Naive thymus-derived CD4-positive, alpha-beta T cell (primary cell): Measurements from ENCODE around the gene UBXN7. TPM values are rescaled to one million over a fixed set of nuclear protein-coding genes. Genes with fewer than 3 reads are reported as not detected.
A peak's percentile ranks its signal among the peaks of the same experiment; 100 is the strongest.

ENCODE experiments used
- ATAC-seq: fragments of 150-1000 bp; cut with Tn5 transposase; 2 replicates; pipeline ENCODE4 v1.10.0; 2021; ENCODE audit warnings: mild to moderate bottlenecking, moderate library complexity
- CTCF ChIA-PET: fragments of 350-600 bp; sonication (Branson Sonifier 250); formaldehyde crosslinking; loops from one replicate; lab custom pipeline; 2021; ENCODE audit warnings: antibody characterized with exemption; lab: Charles Lee
- POLR2A ChIA-PET: fragments of 350-600 bp; sonication (Branson Sonifier 250); formaldehyde crosslinking; loops from one replicate; lab custom pipeline; 2021; ENCODE audit warnings: antibody characterized with exemption, inconsistent platforms; lab: Charles Lee
- DNase-seq, 9 donors: peaks; one replicate each; pipeline versions ENCODE4 v3.0.0 to v3.0.0-alpha.2; 2020 to 2022; ENCODE audit warnings: mixed read lengths in 1 of 9
- H3K27ac ChIP-seq: one replicate; pipeline ENCODE4 v1.7.0; 2013; ENCODE audit warnings: mild to moderate bottlenecking, low read depth, low read length, moderate library complexity
- H3K27me3 ChIP-seq, 2 donors: one replicate each; pipeline ENCODE4 v1.7.0; 2013; ENCODE audit warnings: low read length in 2 of 2, mild to moderate bottlenecking in 2 of 2, moderate library complexity in 2 of 2; ENCODE audit not compliant: control insufficient read depth in 2 of 2, insufficient read depth in 2 of 2
- H3K36me3 ChIP-seq, 3 experiments: 1 replicate in 2 of 3; 2 replicates in 1 of 3; pipeline ENCODE4 v1.7.0; 2013; ENCODE audit warnings: low read length in 3 of 3, mild to moderate bottlenecking in 3 of 3, moderate library complexity in 1 of 3; ENCODE audit not compliant: insufficient read depth in 3 of 3, control insufficient read depth in 2 of 3
- H3K4me1 ChIP-seq, 2 donors: one replicate each; pipeline ENCODE4 v1.7.0; 2013; ENCODE audit warnings: low read length in 2 of 2, mild to moderate bottlenecking in 2 of 2, moderate library complexity in 1 of 2; ENCODE audit not compliant: control insufficient read depth in 2 of 2, insufficient read depth in 2 of 2
- H3K4me3 ChIP-seq: 2 replicates; pipeline ENCODE4 v1.7.0; 2013; ENCODE audit warnings: mild to moderate bottlenecking, low read length
- H3K9me3 ChIP-seq, 3 experiments: 1 replicate in 2 of 3; 2 replicates in 1 of 3; pipeline ENCODE4 v1.7.0; 2013; ENCODE audit warnings: low read length in 3 of 3; ENCODE audit not compliant: control insufficient read depth in 2 of 3
- H3K27ac Mint-ChIP-seq, 9 donors: one replicate each; pipeline ENCODE4 v1.8.0; 2020 to 2022; ENCODE audit warnings: mixed read lengths in 9 of 9, mild to moderate bottlenecking in 8 of 9, moderate library complexity in 5 of 9, inconsistent platforms in 2 of 9
- H3K27me3 Mint-ChIP-seq, 5 donors: one replicate each; pipeline ENCODE4 v1.8.0; 2021 to 2022; ENCODE audit warnings: mixed read lengths in 5 of 5, mild to moderate bottlenecking in 1 of 5
- H3K36me3 Mint-ChIP-seq, 5 donors: one replicate each; pipeline ENCODE4 v1.8.0; 2020 to 2022; ENCODE audit warnings: mixed read lengths in 5 of 5, mild to moderate bottlenecking in 3 of 5, inconsistent platforms in 1 of 5
- H3K4me1 Mint-ChIP-seq, 7 donors: one replicate each; pipeline ENCODE4 v1.8.0; 2020 to 2022; ENCODE audit warnings: mixed read lengths in 7 of 7, mild to moderate bottlenecking in 3 of 7, inconsistent platforms in 1 of 7
- H3K4me3 Mint-ChIP-seq, 10 donors: one replicate each; pipeline ENCODE4 v1.8.0; 2020 to 2022; ENCODE audit warnings: mild to moderate bottlenecking in 10 of 10, mixed read lengths in 10 of 10, moderate library complexity in 6 of 10, inconsistent platforms in 2 of 10
- H3K9me3 Mint-ChIP-seq, 11 donors: one replicate each; pipeline ENCODE4 v1.8.0; 2020 to 2022; ENCODE audit warnings: mixed read lengths in 11 of 11, mild to moderate bottlenecking in 4 of 11, inconsistent platforms in 1 of 11, moderate library complexity in 1 of 11
- intact Hi-C, 2 donors: fragments of 100-400 bp; cut with micrococcal nuclease; formaldehyde crosslinking; loops; one replicate each; pipeline ENCODE4 v1.15.1; 2023
- polyA plus RNA-seq, 2 donors: library from polyadenylated mRNA; unstranded; fragments of 300-500 nt; fragmentation: Illumina TruSeq; gene quantifications; one replicate each; pipeline ENCODE4 v1.2.3, GENCODE V29; 2021
- total RNA-seq, 6 experiments: library from RNA in 5 of 6; stranded (reverse) in 5 of 6; gene quantifications; 1 replicate in 5 of 6; 2 replicates in 1 of 6; pipeline ENCODE4 v1.2.3 and lab custom pipeline; 2021 to 2026

Gene UBXN7
- total and polyA plus RNA-seq, 7 experiments from 2014 or later, result 30.2 to 90.6 (median 66.7) TPM

GRCh38 chr3:196409409-196409808, 22.8 kb downstream of the UBXN7 start:
- ATAC-seq, result no peak
- peak overlapping the region in 1 of 10 donors; percentile 7 for H3K4me3 Mint-ChIP-seq
- H3K4me3 ChIP-seq, result no peak overlapping the region
- H3K9me3 Mint-ChIP-seq, result peaks cover 0 to 14% (median 7%) of the 10 kb centered on the region in 11 donors
- H3K4me1 Mint-ChIP-seq, result peaks cover 16 to 45% (median 39%) of the 10 kb centered on the region in 7 donors
- H3K27me3 ChIP-seq, result no peaks in the 10 kb centered on the region
- no peaks in the 10 kb centered on the region for H3K27me3 Mint-ChIP-seq
- peak overlapping the region in 1 of 9 donors; percentile 10 for H3K27ac Mint-ChIP-seq
- intact Hi-C loops, result no loop called here
- CTCF ChIA-PET, result interaction anchor here (0.6 kb wide), 1 partner anchor 23 kb away, joined by 3 read pairs; no protein-coding TSS in a partner anchor
- no peaks in the 10 kb centered on the region for H3K9me3 ChIP-seq
- peaks cover 7 to 35% (median 25%) of the 10 kb centered on the region in 5 donors for H3K36me3 Mint-ChIP-seq
- H3K36me3 ChIP-seq, result peaks cover 0 to 16% (median 2%) of the 10 kb centered on the region in 3 experiments
- H3K27ac ChIP-seq, result no peak overlapping the region
- DNase-seq, result no peak
- POLR2A ChIA-PET, result interaction anchor here (0.6 to 0.7 kb wide), 2 partner anchors 504 to 1540 kb away, joined by 3 read pairs; no protein-coding TSS in a partner anchor
- H3K4me1 ChIP-seq, result no peaks in the 10 kb centered on the region

- H3K4me3 Mint-ChIP-seq, result no peak overlapping the region
- peaks cover 7 to 35% (median 24%) of the 10 kb centered on the region in 5 donors for H3K36me3 Mint-ChIP-seq
- peaks cover 14 to 40% (median 34%) of the 10 kb centered on the region in 7 donors for H3K4me1 Mint-ChIP-seq
- H3K4me1 ChIP-seq, result no peaks in the 10 kb centered on the region
- H3K36me3 ChIP-seq, result peaks cover 0 to 16% (median 2%) of the 10 kb centered on the region in 3 experiments
- no peaks in the 10 kb centered on the region for H3K27me3 ChIP-seq
- peak overlapping the region in 1 of 9 donors; percentile 8 for H3K27ac Mint-ChIP-seq
- intact Hi-C loops, result no loop called here
- POLR2A ChIA-PET, result no interaction called here
- CTCF ChIA-PET, result no interaction called here
- no peaks in the 10 kb centered on the region for H3K27me3 Mint-ChIP-seq
- no peak for ATAC-seq
- peaks cover 0 to 14% (median 7%) of the 10 kb centered on the region in 11 donors for H3K9me3 Mint-ChIP-seq
- no peak overlapping the region for H3K27ac ChIP-seq
- no peak for DNase-seq
- H3K9me3 ChIP-seq, result no peaks in the 10 kb centered on the region
- H3K4me3 ChIP-seq, result no peak overlapping the region
Measured at GRCh38 chr3:196408565-196409300, 23.5 kb downstream of the UBXN7 start.

GRCh38 chr3:196406811-196407470, 25.3 kb downstream of the UBXN7 start:
- no peaks in the 10 kb centered on the region for H3K4me1 ChIP-seq
- ChIA-PET CTCF (interaction anchor here (0.6 to 0.7 kb wide), 2 partner anchors 11 to 100 kb away, joined by 3 read pairs; no protein-coding TSS in a partner anchor), POLR2A (no interaction called here)
- no peak overlapping the region for H3K27ac ChIP-seq
- no peak for ATAC-seq
- Mint-ChIP-seq H3K36me3 (peaks cover 7 to 39% (median 24%) of the 10 kb centered on the region in 5 donors), H3K27ac (no peak overlapping the region), H3K4me3 (no peak overlapping the region), H3K9me3 (peaks cover 0 to 14% (median 7%) of the 10 kb centered on the region in 11 donors), H3K27me3 (no peaks in the 10 kb centered on the region), H3K4me1 (peaks cover 12 to 31% (median 24%) of the 10 kb centered on the region in 7 donors)
- no peak overlapping the region for H3K4me3 ChIP-seq
- no peaks in the 10 kb centered on the region for H3K27me3 ChIP-seq
- intact Hi-C loops, result no loop called here
- no peaks in the 10 kb centered on the region for H3K9me3 ChIP-seq
- DNase-seq, result no peak
- H3K36me3 ChIP-seq, result peaks cover 0 to 22% (median 2%) of the 10 kb centered on the region in 3 experiments

- Histone ChIP-seq H3K4me1 (no peaks in the 10 kb centered on the region), H3K27ac (no peak overlapping the region), H3K9me3 (no peaks in the 10 kb centered on the region), H3K36me3 (peaks cover 0 to 47% (median 6%) of the 10 kb centered on the region in 3 experiments), H3K27me3 (no peaks in the 10 kb centered on the region), H3K4me3 (no peak overlapping the region)
- Mint-ChIP-seq H3K9me3 (no peaks in the 10 kb centered on the region), H3K4me3 (no peak overlapping the region), H3K36me3 (peaks cover 0 to 41% (median 14%) of the 10 kb centered on the region in 5 donors), H3K27me3 (no peaks in the 10 kb centered on the region), H3K4me1 (peaks cover 0 to 4% (median 0%) of the 10 kb centered on the region in 7 donors), H3K27ac (peak overlapping the region in 1 of 9 donors; percentile 40)
- ChIA-PET CTCF (no interaction called here), POLR2A (no interaction called here)
- DNase-seq (no peak), ATAC-seq (no peak)
- intact Hi-C loops, result no loop called here
Measured at GRCh38 chr3:196400331-196400730, 31.9 kb downstream of the UBXN7 start.

- H3K4me3 Mint-ChIP-seq, result no peak overlapping the region
- DNase-seq, result no peak
- peak overlapping the region in 1 of 9 donors; percentile 9 for H3K27ac Mint-ChIP-seq
- Histone ChIP-seq H3K9me3 (no peaks in the 10 kb centered on the region), H3K4me1 (no peaks in the 10 kb centered on the region), H3K4me3 (no peak overlapping the region), H3K27ac (no peak overlapping the region), H3K36me3 (peaks cover 0 to 45% (median 3%) of the 10 kb centered on the region in 3 experiments), H3K27me3 (no peaks in the 10 kb centered on the region)
- H3K27me3 Mint-ChIP-seq, result no peaks in the 10 kb centered on the region
- peaks cover 0 to 39% (median 13%) of the 10 kb centered on the region in 5 donors for H3K36me3 Mint-ChIP-seq
- intact Hi-C loops, result no loop called here
- H3K4me1 Mint-ChIP-seq, result peaks cover 0 to 4% (median 0%) of the 10 kb centered on the region in 7 donors
- CTCF ChIA-PET, result no interaction called here
- no peak for ATAC-seq
- POLR2A ChIA-PET, result no interaction called here
- H3K9me3 Mint-ChIP-seq, result no peaks in the 10 kb centered on the region
Measured at GRCh38 chr3:196399485-196399945, 32.7 kb downstream of the UBXN7 start.

GRCh38 chr3:196398782-196399181, 33.4 kb downstream of the UBXN7 start:
- Mint-ChIP-seq H3K4me1 (peaks cover 0 to 4% (median 0%) of the 10 kb centered on the region in 7 donors), H3K27me3 (no peaks in the 10 kb centered on the region), H3K27ac (peak overlapping the region in 1 of 9 donors; percentile 38), H3K9me3 (no peaks in the 10 kb centered on the region), H3K36me3 (peaks cover 0 to 40% (median 15%) of the 10 kb centered on the region in 5 donors), H3K4me3 (no peak overlapping the region)
- intact Hi-C loops, result no loop called here
- H3K4me1 ChIP-seq, result no peaks in the 10 kb centered on the region
- POLR2A ChIA-PET, result no interaction called here
- CTCF ChIA-PET, result interaction anchor here (0.5 kb wide), 1 partner anchor 149 kb away, joined by 3 read pairs; no protein-coding TSS in a partner anchor
- H3K27me3 ChIP-seq, result no peaks in the 10 kb centered on the region
- DNase-seq (no peak), ATAC-seq (no peak)
- no peak overlapping the region for H3K27ac ChIP-seq
- H3K4me3 ChIP-seq, result no peak overlapping the region
- H3K36me3 ChIP-seq, result peaks cover 0 to 44% (median 3%) of the 10 kb centered on the region in 3 experiments
- no peaks in the 10 kb centered on the region for H3K9me3 ChIP-seq
